Measurements from ENCODE around the gene CDK15. TPM values are rescaled to one million over a fixed set of nuclear protein-coding genes. Genes with fewer than 3 reads are reported as not detected.

Gene CDK15
- total RNA-seq, 1 donor from 2014 or later: 0.70 TPM

DNA sequence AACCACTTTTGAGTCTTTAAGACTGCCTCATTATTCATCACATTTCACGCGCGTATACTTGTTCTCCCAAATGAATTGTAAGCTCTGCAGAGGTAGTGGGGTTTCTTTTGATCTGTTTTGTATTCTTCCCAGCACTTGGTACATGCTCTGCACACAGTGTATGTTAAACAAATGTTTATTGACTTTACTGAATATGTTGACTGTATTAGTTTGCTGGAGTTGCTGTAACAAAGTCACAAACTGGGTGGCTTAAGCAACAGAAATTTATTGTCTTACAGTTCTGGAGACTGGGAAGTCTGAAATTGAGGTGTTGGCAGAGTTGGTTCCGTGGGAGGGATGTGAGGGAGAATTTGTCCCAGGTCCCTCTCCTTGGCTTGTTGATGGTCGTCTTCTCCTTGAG, 65.1 kb downstream of the CDK15 start:
- Mint-ChIP-seq H3K27me3 (ENCODE audit: unreplicated experiment) (no peaks in the 10 kb centered on the region), H3K4me3 (ENCODE audit: unreplicated experiment) (no peak overlapping the region), H3K4me1 (ENCODE audit: unreplicated experiment) (peaks cover 3% of the 10 kb centered on the region), H3K9me3 (ENCODE audit: unreplicated experiment) (no peaks in the 10 kb centered on the region), H3K36me3 (ENCODE audit: unreplicated experiment) (no peaks in the 10 kb centered on the region), H3K27ac (ENCODE audit: unreplicated experiment) (no peak overlapping the region)
- no peak for DNase-seq (ENCODE audit: extremely low spot score, unreplicated experiment)
- TF ChIP-seq, protein P1, sequence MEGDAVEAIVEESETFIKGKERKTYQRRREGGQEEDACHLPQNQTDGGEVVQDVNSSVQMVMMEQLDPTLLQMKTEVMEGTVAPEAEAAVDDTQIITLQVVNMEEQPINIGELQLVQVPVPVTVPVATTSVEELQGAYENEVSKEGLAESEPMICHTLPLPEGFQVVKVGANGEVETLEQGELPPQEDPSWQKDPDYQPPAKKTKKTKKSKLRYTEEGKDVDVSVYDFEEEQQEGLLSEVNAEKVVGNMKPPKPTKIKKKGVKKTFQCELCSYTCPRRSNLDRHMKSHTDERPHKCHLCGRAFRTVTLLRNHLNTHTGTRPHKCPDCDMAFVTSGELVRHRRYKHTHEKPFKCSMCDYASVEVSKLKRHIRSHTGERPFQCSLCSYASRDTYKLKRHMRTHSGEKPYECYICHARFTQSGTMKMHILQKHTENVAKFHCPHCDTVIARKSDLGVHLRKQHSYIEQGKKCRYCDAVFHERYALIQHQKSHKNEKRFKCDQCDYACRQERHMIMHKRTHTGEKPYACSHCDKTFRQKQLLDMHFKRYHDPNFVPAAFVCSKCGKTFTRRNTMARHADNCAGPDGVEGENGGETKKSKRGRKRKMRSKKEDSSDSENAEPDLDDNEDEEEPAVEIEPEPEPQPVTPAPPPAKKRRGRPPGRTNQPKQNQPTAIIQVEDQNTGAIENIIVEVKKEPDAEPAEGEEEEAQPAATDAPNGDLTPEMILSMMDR (IDR thresholded peaks at IDR 0.05): no peak

DNA sequence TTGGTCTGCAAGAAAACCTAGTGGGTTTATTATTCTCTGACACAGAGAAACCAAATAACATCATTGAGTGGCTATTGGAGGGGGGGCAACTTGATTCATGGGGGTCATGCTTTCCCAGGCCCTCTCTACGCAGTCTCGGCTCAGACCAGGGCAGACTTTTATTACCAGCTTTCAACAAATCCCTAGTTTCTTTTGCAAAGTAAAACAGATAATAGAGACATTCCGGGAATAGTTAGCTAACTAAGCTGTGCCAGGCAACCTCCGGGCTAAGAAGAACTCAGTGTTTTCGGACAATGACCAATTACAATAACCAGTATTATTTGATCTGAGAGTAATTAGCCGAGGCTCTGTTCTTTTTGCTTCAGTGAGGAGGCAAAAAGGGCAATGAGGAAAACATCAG, 66.3 kb downstream of the CDK15 start:
- H3K4me3 Mint-ChIP-seq (ENCODE audit: unreplicated experiment): no peak overlapping the region
- no peak overlapping the region for H3K27ac Mint-ChIP-seq (ENCODE audit: unreplicated experiment)
- DNase-seq (ENCODE audit: extremely low spot score, unreplicated experiment): no peak
- TF ChIP-seq, protein P1 (IDR thresholded peaks at IDR 0.05): no peak
- H3K4me1 Mint-ChIP-seq (ENCODE audit: unreplicated experiment): peaks cover 2% of the 10 kb centered on the region
- no peaks in the 10 kb centered on the region for H3K36me3 Mint-ChIP-seq (ENCODE audit: unreplicated experiment)
- no peaks in the 10 kb centered on the region for H3K9me3 Mint-ChIP-seq (ENCODE audit: unreplicated experiment)
- H3K27me3 Mint-ChIP-seq (ENCODE audit: unreplicated experiment): no peaks in the 10 kb centered on the region

DNA sequence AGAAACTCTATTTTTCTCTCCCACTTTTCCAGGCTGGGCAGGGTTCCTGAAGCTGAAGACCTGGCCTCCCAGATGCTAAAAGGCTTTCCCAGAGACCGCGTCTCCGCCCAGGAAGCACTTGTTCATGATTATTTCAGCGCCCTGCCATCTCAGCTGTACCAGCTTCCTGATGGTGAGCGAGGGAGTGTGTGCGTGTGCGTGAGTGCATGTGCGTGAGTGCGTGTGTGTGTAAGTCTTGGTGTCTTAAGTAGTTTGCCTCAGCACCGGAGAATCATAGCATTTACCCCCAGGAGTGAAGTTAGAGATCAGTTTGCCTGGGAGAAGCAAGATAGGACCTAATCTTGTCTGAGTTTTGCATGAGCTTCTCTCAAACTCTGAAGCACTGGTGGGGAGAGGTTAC, 73.7 kb downstream of the CDK15 start:
- H3K4me3 Mint-ChIP-seq (ENCODE audit: unreplicated experiment): no peak overlapping the region
- H3K4me1 Mint-ChIP-seq (ENCODE audit: unreplicated experiment): peaks cover 33% of the 10 kb centered on the region
- DNase-seq (ENCODE audit: extremely low spot score, unreplicated experiment): no peak
- H3K36me3 Mint-ChIP-seq (ENCODE audit: unreplicated experiment): no peaks in the 10 kb centered on the region
- no peaks in the 10 kb centered on the region for H3K9me3 Mint-ChIP-seq (ENCODE audit: unreplicated experiment)
- H3K27ac Mint-ChIP-seq (ENCODE audit: unreplicated experiment): no peak overlapping the region
- TF ChIP-seq, protein P1 (IDR thresholded peaks at IDR 0.05): no peak
- H3K27me3 Mint-ChIP-seq (ENCODE audit: unreplicated experiment): no peaks in the 10 kb centered on the region

DNA sequence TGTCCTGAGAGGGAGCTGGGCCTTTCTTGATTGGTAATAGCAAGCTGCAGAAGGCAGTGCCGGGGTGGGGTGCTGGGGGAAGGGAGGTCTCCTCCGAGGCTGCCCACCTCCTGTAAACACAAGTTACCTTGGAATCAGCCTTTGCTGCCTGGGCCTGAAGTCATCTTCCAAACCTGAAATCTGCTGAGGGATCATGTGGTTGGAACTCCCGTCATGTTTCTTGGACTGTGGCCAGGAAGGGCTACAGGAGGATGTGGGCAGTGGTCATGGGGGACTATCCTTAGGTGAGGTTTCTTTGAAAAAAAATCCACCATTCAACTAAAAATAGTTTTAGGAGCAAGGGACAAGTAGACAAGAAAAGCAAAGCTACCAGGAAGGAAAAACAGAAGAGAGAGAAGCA, 74.2 kb downstream of the CDK15 start:
- Mint-ChIP-seq H3K27me3 (ENCODE audit: unreplicated experiment) (no peaks in the 10 kb centered on the region), H3K4me3 (ENCODE audit: unreplicated experiment) (no peak overlapping the region)

DNA sequence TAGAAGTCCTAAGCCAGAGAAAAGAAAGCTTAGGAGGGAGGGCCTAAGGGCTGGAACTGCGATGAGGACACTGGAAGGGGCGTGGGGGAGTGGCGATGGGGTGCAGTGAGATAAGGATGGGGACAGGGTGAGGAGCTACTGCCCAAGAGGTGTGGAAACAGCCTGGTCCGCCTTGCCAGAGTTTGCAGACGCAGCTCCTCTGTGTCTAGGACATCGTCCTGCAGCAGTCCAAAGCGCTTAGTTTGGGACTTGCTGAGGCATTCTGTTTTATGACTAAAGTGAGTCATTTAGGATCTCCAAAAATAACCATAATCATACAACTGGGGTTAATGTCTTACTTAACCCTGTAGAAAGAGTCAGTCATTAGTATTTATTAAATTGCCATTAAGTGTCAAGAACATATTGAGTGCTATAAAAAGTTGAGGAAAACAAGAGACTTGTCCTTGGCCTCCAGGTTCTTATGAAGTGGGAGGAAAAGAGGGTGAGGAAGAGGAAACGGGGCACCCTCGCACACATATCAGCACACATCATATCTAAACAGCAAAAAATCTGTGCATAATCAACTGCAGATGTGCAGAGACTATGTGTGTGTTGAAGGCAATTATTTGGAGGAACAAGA, 74.8 kb downstream of the CDK15 start:
- Mint-ChIP-seq H3K36me3 (ENCODE audit: unreplicated experiment) (no peaks in the 10 kb centered on the region), H3K9me3 (ENCODE audit: unreplicated experiment) (no peaks in the 10 kb centered on the region), H3K27me3 (ENCODE audit: unreplicated experiment) (no peaks in the 10 kb centered on the region), H3K27ac (ENCODE audit: unreplicated experiment) (no peak overlapping the region), H3K4me3 (ENCODE audit: unreplicated experiment) (no peak overlapping the region), H3K4me1 (ENCODE audit: unreplicated experiment) (peaks cover 33% of the 10 kb centered on the region)
- TF ChIP-seq, protein P1 (IDR thresholded peaks at IDR 0.05): no peak
- no peak for DNase-seq (ENCODE audit: extremely low spot score, unreplicated experiment)

More for the DNA sequence above, 74.2 kb downstream of the CDK15 start:
- Mint-ChIP-seq H3K36me3 (ENCODE audit: unreplicated experiment) (no peaks in the 10 kb centered on the region), H3K27ac (ENCODE audit: unreplicated experiment) (no peak overlapping the region), H3K9me3 (ENCODE audit: unreplicated experiment) (no peaks in the 10 kb centered on the region), H3K4me1 (ENCODE audit: unreplicated experiment) (peaks cover 33% of the 10 kb centered on the region)
- TF ChIP-seq, protein P1 (IDR thresholded peaks at IDR 0.05): no peak
- DNase-seq (ENCODE audit: extremely low spot score, unreplicated experiment): no peak
